Lower lobe of right lung (tissue), 2 donors: ENCODE data around the gene RPTOR. TPM values are rescaled to one million over a fixed set of nuclear protein-coding genes. Genes with fewer than 3 reads are reported as not detected.

Source experiments
- ATAC-seq, 2 donors: fragments of 200-7000 bp; cut with Tn5 transposase; one replicate each; pipeline ENCODE4 v1.9.1; 2020 to 2022; ENCODE audit warnings: mild to moderate bottlenecking in 2 of 2, moderate library complexity in 2 of 2
- DNase-seq: peaks from one replicate; pipeline ENCODE4 v3.0.0-alpha.2; 2020
- H3K27ac ChIP-seq: fragments of 200-600 bp; one replicate; pipeline ENCODE4 v1.8.0; 2022
- H3K27me3 ChIP-seq: fragments of 200-600 bp; one replicate; pipeline ENCODE4 v1.8.0; 2022; ENCODE audit warnings: low read depth
- H3K36me3 ChIP-seq: fragments of 200-600 bp; one replicate; pipeline ENCODE4 v1.8.0; 2022; ENCODE audit warnings: mild to moderate bottlenecking
- H3K4me1 ChIP-seq: fragments of 200-600 bp; one replicate; pipeline ENCODE4 v1.8.0; 2022
- H3K4me3 ChIP-seq: fragments of 200-600 bp; one replicate; pipeline ENCODE4 v1.8.0; 2022; ENCODE audit warnings: mild to moderate bottlenecking
- H3K9me3 ChIP-seq: fragments of 200-600 bp; one replicate; pipeline ENCODE4 v1.8.0; 2022
- CTCF ChIP-seq: fragments of 200-600 bp; IDR thresholded peaks from one replicate; pipeline ENCODE4 v1.8.0; 2022; ENCODE audit warnings: antibody characterized with exemption, mild to moderate bottlenecking
- intact Hi-C: fragments of 100-400 bp; cut with DNase I; formaldehyde crosslinking; loops from one replicate; pipeline ENCODE4 v1.11.0; 2022
- total RNA-seq: library from RNA; stranded (reverse); fragmentation: NEBNext Ultra II Directional; extraction: Animal tissue kit (Norgen Biotek cat#: 25700); gene quantifications from one replicate; pipeline ENCODE4 v1.2.1, GENCODE V29; 2021
- donor health status: DM: no; HTN: yes; CAD: no; lungs with severe emphysema.

RPTOR gene
- total RNA-seq, 1 donor from 2014 or later = 34.0 TPM

GRCh38 chr17:80517641-80518040 lies 27.0 kb upstream of the RPTOR start:
- intact Hi-C loops = no loop called here
- no peak for ATAC-seq
- no peaks in the 10 kb centered on the region for H3K36me3 ChIP-seq
- H3K27me3 ChIP-seq = peaks cover 4% of the 10 kb centered on the region
- DNase-seq = no peak
- no peaks in the 10 kb centered on the region for H3K9me3 ChIP-seq
- H3K4me3 ChIP-seq = no peak overlapping the region
- no peaks in the 10 kb centered on the region for H3K4me1 ChIP-seq
- H3K27ac ChIP-seq = no peak overlapping the region
- TF ChIP-seq CTCF = no peak

- Histone ChIP-seq H3K9me3 (no peaks in the 10 kb centered on the region), H3K36me3 (no peaks in the 10 kb centered on the region), H3K4me3 (no peak overlapping the region), H3K27ac (no peak overlapping the region), H3K4me1 (no peaks in the 10 kb centered on the region), H3K27me3 (peaks cover 5% of the 10 kb centered on the region)
- intact Hi-C loops = no loop called here
- TF ChIP-seq CTCF = no peak
- ATAC-seq (no peak), DNase-seq (no peak)
Observed at GRCh38 chr17:80518392-80518791, 26.2 kb upstream of the RPTOR start.

GRCh38 chr17:80519091-80519781 lies 25.4 kb upstream of the RPTOR start:
- no peak overlapping the region for H3K27ac ChIP-seq

GRCh38 chr17:80520810-80521455 lies 23.7 kb upstream of the RPTOR start:
- Histone ChIP-seq H3K27me3 (peaks cover 10% of the 10 kb centered on the region), H3K27ac (no peak overlapping the region), H3K4me3 (no peak overlapping the region), H3K36me3 (no peaks in the 10 kb centered on the region), H3K9me3 (no peaks in the 10 kb centered on the region), H3K4me1 (no peaks in the 10 kb centered on the region)
- no peak for ATAC-seq
- DNase-seq = no peak
- intact Hi-C loops = no loop called here
- no peak for TF ChIP-seq CTCF

More at GRCh38 chr17:80519091-80519781, 25.4 kb upstream of the RPTOR start:
- Histone ChIP-seq H3K27me3 (peaks cover 10% of the 10 kb centered on the region), H3K4me3 (no peak overlapping the region), H3K9me3 (no peaks in the 10 kb centered on the region), H3K36me3 (no peaks in the 10 kb centered on the region), H3K4me1 (no peaks in the 10 kb centered on the region)
- no peak for DNase-seq
- intact Hi-C loops = no loop called here
- ATAC-seq = no peak
- TF ChIP-seq CTCF = no peak

GRCh38 chr17:80523054-80523744 lies 21.4 kb upstream of the RPTOR start:
- Histone ChIP-seq H3K9me3 (no peaks in the 10 kb centered on the region), H3K27me3 (peaks cover 17% of the 10 kb centered on the region), H3K36me3 (no peaks in the 10 kb centered on the region), H3K4me1 (no peaks in the 10 kb centered on the region), H3K27ac (no peak overlapping the region), H3K4me3 (no peak overlapping the region)
- intact Hi-C loops = no loop called here
- TF ChIP-seq CTCF = no peak
- ATAC-seq (no peak), DNase-seq (no peak)
